Bronchial epithelial cell (primary cell): Measurements from ENCODE around the gene NELL1. TPM values are rescaled to one million over a fixed set of nuclear protein-coding genes. Genes with fewer than 3 reads are reported as not detected.

ENCODE experiments used
- DNase-seq: peaks from one replicate; pipeline ENCODE4 v3.0.0-alpha.2; 2010; ENCODE audit warnings: low read depth
- FAIRE-seq: peaks from 2 replicates; lab custom pipeline; 2011; peaks lifted over from hg19 to GRCh38; lab: Jason Lieb, UNC
- H3K27me3 ChIP-seq: 2 replicates; pipeline ENCODE4 v1.5.1; 2011; ENCODE audit warnings: low read length; ENCODE audit not compliant: control insufficient read depth, insufficient read depth
- H3K36me3 ChIP-seq: 2 replicates; pipeline ENCODE4 v1.5.1; 2011; ENCODE audit warnings: low read length; ENCODE audit not compliant: control insufficient read depth, insufficient read depth
- H3K4me3 ChIP-seq: 2 replicates; pipeline ENCODE4 v1.5.1; 2011; ENCODE audit warnings: mild to moderate bottlenecking, low read depth, low read length, control low read depth
- total RNA-seq: library from RNA; depleted of rRNA; stranded (reverse); fragments of >200 nt; gene quantifications from 2 replicates; pipeline ENCODE4 v1.2.1, GENCODE V29; 2014
- TF ChIP-seq, protein P1 (sequence below): IDR thresholded peaks from 2 replicates; pipeline ENCODE4 v1.5.1; 2011; ENCODE audit warnings: mild to moderate bottlenecking, moderate library complexity, low read length, control low read depth, inconsistent platforms; ENCODE audit not compliant: insufficient read depth, severe bottlenecking

The NELL1 gene
- total RNA-seq, 1 donor from 2014 or later = not detected

DNA sequence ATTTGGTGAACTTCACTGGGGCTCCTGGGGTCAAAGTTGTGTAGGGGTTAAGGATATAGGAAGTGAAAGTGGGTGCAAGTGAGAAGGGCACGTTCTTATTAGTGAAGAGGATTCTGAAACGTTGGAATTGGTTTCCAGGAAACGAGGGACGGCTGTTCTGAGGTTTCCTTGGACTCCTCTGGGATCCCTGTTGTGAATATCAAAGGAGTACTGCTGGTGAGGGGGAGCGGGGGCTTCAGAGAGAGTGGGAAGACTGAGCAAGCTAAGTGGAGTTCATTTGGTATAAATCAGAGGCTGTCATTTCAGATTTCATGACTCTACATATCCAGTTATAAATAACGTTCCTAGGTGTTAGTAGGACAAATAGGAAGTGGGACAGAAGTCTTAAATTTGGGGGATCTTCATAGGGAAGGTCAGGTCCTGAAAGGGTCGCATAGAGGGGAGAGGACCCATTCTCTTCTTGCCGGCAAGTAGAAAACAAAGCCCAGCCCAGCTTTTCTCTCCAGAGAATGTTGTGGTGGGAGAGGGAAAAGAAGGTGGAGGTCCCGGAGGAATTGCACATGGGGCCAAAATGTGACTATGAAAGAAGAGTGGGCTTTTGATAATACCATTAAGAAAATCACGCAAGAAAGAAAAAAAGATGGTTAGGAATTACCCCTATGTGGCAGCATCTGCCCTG lies 1.1 kb upstream of the NELL1 start:
- H3K27me3 ChIP-seq = peaks cover 40% of the 10 kb centered on the region
- H3K36me3 ChIP-seq = no peaks in the 10 kb centered on the region
- DNase-seq = no peak
- FAIRE-seq = no peak
- TF ChIP-seq, protein P1, sequence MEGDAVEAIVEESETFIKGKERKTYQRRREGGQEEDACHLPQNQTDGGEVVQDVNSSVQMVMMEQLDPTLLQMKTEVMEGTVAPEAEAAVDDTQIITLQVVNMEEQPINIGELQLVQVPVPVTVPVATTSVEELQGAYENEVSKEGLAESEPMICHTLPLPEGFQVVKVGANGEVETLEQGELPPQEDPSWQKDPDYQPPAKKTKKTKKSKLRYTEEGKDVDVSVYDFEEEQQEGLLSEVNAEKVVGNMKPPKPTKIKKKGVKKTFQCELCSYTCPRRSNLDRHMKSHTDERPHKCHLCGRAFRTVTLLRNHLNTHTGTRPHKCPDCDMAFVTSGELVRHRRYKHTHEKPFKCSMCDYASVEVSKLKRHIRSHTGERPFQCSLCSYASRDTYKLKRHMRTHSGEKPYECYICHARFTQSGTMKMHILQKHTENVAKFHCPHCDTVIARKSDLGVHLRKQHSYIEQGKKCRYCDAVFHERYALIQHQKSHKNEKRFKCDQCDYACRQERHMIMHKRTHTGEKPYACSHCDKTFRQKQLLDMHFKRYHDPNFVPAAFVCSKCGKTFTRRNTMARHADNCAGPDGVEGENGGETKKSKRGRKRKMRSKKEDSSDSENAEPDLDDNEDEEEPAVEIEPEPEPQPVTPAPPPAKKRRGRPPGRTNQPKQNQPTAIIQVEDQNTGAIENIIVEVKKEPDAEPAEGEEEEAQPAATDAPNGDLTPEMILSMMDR = no peak
- no peak overlapping the region for H3K4me3 ChIP-seq

DNA sequence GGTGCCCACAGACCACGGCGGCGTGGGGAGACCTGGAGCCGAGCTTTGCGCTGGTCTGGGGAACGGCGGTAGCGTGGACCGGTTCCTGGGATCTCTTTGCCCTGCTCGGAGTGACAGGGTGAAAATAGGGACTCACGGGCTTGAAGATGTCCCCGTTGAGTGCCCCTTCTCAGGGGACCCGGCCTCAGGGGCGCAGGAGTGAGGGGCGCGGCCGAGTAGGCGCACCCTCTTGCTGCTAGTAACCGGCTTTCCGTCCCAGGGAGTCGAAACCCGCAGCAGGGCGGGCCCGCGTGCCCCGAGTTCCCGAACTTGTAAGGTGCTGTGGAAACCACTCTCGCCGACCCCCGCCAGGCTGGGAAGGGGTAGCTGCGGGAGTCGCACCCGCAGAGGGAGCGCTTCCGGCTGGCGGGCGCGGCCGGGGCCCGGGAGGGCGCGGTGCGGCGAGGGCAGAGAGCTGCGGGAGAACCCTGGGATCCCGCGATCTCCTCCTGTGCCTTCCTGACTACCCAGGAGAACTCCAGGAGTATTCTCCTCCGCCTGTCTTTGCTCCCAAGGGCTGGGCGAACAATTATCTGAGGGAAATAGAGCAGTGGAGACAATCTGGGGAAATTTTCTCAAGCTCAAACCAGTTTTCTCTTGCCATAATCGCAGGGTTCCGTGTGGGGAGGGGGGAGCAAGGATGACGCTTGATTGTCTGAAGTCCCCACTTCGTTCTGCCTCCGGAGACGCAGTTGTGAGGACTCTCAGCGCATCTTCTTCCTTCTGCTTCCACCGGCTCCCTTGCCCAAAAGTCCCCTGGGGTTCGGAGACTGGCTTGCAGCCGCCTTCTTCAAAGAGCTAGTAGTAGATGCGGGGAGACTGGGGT lies 666 bp downstream of the NELL1 start:
- TF ChIP-seq, protein P1 = no peak
- FAIRE-seq = no peak
- no peak for DNase-seq
- H3K4me3 ChIP-seq = no peak overlapping the region
- H3K36me3 ChIP-seq = no peaks in the 10 kb centered on the region
- H3K27me3 ChIP-seq = peaks cover 40% of the 10 kb centered on the region

DNA sequence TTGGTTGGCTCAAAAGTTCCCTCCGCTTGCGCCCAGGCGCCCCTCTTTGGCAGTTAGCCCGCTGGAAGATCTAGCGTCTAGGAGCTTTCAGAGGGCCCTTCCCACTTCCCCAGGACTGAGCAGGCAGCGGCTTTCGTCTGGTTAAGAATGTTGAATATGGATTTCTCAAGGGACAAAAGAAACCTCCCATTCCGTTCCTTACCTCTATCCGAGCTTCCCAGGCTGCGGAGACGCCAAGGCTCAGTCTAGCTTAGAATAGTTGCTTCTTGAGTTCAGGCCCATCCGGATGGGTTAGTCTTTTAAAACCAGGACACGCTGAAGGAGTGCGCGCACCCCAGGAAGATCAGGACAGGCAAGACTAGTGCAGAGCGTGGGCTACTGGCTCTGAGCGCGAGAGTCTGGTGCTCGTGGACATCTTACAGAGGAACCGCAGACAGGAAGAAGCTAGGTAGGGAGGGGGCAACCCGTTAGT lies 1.6 kb downstream of the NELL1 start:
- Histone ChIP-seq H3K27me3 (peaks cover 40% of the 10 kb centered on the region), H3K36me3 (no peaks in the 10 kb centered on the region), H3K4me3 (no peak overlapping the region)
- TF ChIP-seq, protein P1 = no peak
- FAIRE-seq (no peak), DNase-seq (no peak)

DNA sequence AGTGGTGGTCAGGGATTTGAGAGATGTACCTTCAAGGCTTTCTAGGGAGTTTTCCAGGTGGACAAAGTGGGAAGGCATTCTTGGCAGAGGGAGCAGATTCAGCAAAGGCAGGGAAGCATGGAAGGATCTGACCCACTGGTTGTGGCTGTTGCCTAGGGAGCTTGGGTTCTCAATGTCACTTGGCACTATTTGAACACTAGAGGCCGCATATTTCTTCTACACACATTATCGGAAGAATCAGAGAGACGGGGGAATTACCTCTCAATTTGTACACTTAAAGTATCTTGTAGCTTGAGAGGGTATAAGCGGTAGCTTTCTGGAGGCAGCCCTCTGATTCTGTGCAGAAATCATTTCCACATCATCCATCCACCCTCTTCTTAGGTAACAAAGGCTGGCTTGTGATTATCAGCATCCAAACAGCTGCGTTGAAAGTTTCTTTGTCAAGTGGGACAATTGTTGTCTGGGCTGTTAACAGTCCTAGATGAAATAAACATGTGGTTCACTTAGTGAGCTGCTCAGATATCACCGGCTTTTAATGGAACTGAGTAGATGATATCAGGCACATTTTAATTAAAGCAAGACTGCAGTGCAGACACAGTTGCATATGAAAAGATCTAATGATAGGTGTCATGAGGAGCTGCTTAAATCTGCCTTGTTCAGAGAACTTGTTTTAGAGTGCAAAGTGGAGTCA lies 2.6 kb downstream of the NELL1 start:
- TF ChIP-seq, protein P1 = peak; percentile 40
- Histone ChIP-seq H3K27me3 (peaks cover 39% of the 10 kb centered on the region), H3K36me3 (no peaks in the 10 kb centered on the region), H3K4me3 (no peak overlapping the region)
- no peak for FAIRE-seq
- peak; percentile 16 for DNase-seq

DNA sequence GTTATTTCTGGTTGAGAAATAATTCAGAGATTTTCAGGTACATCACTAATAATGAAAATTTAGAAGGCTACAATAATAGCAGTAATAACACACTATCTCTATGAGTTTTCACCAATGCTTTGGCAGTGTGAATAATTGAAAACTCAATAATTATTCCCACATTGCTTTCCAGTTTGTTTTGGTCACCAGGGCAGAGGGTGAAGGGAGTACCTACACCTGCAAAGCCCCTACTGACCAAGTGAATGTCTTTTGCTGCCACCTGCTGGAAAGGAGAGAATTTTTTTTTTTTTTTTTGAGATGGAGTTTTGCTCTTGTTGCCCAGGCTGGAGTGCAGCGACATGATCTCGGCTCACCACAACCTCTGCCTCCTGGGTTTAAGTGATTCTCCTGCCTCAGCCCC lies 3.2 kb downstream of the NELL1 start:
- no peak for FAIRE-seq
- TF ChIP-seq, protein P1 = peak; percentile 35
- H3K36me3 ChIP-seq = no peaks in the 10 kb centered on the region
- H3K27me3 ChIP-seq = peaks cover 37% of the 10 kb centered on the region
- peak; percentile 15 for DNase-seq
- H3K4me3 ChIP-seq = no peak overlapping the region
